ENCODE data around the gene PLEKHA8. TPM values are rescaled to one million over a fixed set of nuclear protein-coding genes. Genes with fewer than 3 reads are reported as not detected.

The PLEKHA8 gene
- total and polyA plus RNA-seq, 11 donors, result 1.5 to 6.8 (median 4.1) TPM

GRCh38 chr7:30112103-30112713 lies 84.0 kb downstream of the PLEKHA8 start:
- TF ChIP-seq CTCF (IDR thresholded peaks at IDR 0.05), result no peak
- no peak for TF ChIP-seq POLR2A (IDR thresholded peaks at IDR 0.05)

GRCh38 chr7:30113144-30113543 lies 84.9 kb downstream of the PLEKHA8 start:
- ATAC-seq (no peak), DNase-seq (no peak)
- TF ChIP-seq CTCF (IDR thresholded peaks at IDR 0.05), result no peak
- intact Hi-C loops (cut with DNase I), result no loop called here
- Histone ChIP-seq H3K27ac (no peak overlapping the region), H3K9me3 (peaks cover 0 to 30% (median 12%) of the 10 kb centered on the region in 12 donors), H3K4me1 (peaks cover 0 to 15% (median 4%) of the 10 kb centered on the region in 12 donors), H3K4me3 (no peak overlapping the region), H3K27me3 (no peaks in the 10 kb centered on the region), H3K36me3 (no peaks in the 10 kb centered on the region)

More at GRCh38 chr7:30112103-30112713, 84.0 kb downstream of the PLEKHA8 start:
- ATAC-seq (no peak), DNase-seq (no peak)
- H3K4me3 ChIP-seq, result no peak overlapping the region
- no peak overlapping the region for H3K27ac ChIP-seq
- H3K36me3 ChIP-seq, result no peaks in the 10 kb centered on the region
- H3K9me3 ChIP-seq, result peaks cover 0 to 40% (median 12%) of the 10 kb centered on the region in 12 donors
- H3K4me1 ChIP-seq, result peaks cover 0 to 11% (median 2%) of the 10 kb centered on the region in 12 donors
- WGBS, 4 donors, result 92 to 96% (median 95%) methylated on average over 5 of the region's 5 CpGs
- no peaks in the 10 kb centered on the region for H3K27me3 ChIP-seq
- intact Hi-C loops (cut with DNase I), result no loop called here

- H3K27me3 ChIP-seq, result no peaks in the 10 kb centered on the region
- peaks cover 0 to 15% (median 4%) of the 10 kb centered on the region in 12 donors for H3K4me1 ChIP-seq
- intact Hi-C loops (cut with DNase I), result no loop called here
- no peak overlapping the region for H3K27ac ChIP-seq
- ATAC-seq (no peak), DNase-seq (no peak)
- peaks cover 0 to 24% (median 12%) of the 10 kb centered on the region in 12 donors for H3K9me3 ChIP-seq
- TF ChIP-seq POLR2A (IDR thresholded peaks at IDR 0.05), result no peak
- TF ChIP-seq CTCF (IDR thresholded peaks at IDR 0.05), result no peak
- no peaks in the 10 kb centered on the region for H3K36me3 ChIP-seq
- no peak overlapping the region for H3K4me3 ChIP-seq
- WGBS, 4 donors, result 52 to 74% (median 59%) methylated on average over 3 of the region's 3 CpGs
Measured at GRCh38 chr7:30114536-30115238, 86.5 kb downstream of the PLEKHA8 start.

GRCh38 chr7:30115709-30116297 lies 87.6 kb downstream of the PLEKHA8 start:
- H3K4me1 ChIP-seq, result peaks cover 0 to 15% (median 4%) of the 10 kb centered on the region in 12 donors
- DNase-seq (no peak), ATAC-seq (peak in 1 of 4 donors; percentile 27)
- H3K36me3 ChIP-seq, result no peaks in the 10 kb centered on the region
- no peak overlapping the region for H3K4me3 ChIP-seq
- TF ChIP-seq CTCF (IDR thresholded peaks at IDR 0.05), result no peak
- TF ChIP-seq POLR2A (IDR thresholded peaks at IDR 0.05), result no peak
- intact Hi-C loops (cut with DNase I), result no loop called here
- no peaks in the 10 kb centered on the region for H3K27me3 ChIP-seq
- H3K27ac ChIP-seq, result no peak overlapping the region
- peaks cover 0 to 24% (median 12%) of the 10 kb centered on the region in 12 donors for H3K9me3 ChIP-seq
- WGBS, 4 donors, result 87 to 88% (median 87%) methylated on average over 34 of the region's 34 CpGs
